ENCODE results near the gene SLC9A7. TPM values are rescaled to one million over a fixed set of nuclear protein-coding genes. Genes with fewer than 3 reads are reported as not detected.

Gene SLC9A7
- total and polyA plus RNA-seq, 2 of the 13 experiments (the other 11 are each of a cell fraction or from before 2014, with no cell fraction given), result 5.8 to 7.2 TPM

DNA sequence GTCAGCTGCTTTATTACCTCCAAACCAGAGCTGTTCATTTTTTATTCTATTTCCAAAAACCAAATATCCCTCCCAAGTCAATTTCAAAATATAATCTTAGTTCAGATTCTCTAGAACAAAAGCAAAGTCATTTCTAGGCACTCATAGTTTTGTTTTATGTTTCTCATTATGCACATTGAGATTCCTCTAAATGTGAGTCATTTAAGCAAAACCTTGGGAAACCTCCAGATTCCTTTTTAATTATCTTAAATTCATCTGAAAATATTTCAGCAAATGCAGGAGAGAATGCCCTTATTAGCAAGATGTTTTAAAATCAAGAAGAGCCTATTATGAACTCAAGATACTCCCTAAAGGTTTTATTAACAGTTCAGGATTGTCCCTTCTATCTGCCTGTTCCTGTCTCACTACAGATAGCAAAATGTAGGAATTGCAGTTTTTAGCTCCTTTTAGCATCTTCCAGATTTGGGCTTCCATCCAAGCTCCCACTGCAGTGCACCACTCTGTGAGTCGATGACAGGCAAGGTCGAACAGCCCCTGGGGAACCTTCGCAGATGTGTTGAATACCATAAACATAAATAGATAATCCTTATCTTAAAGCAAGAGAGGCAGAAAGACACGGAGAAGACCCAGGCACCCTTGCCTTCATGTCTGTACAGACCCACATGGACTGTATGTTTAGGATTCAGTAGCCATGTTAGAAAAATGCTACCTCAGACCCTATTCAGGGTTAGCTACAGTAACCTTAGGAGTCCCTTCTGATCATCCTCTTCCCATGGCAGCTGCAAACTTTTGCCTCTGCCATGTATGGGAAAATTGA is 11.3 kb upstream of the SLC9A7 start:
- no TSS peak for BruUV-seq (replicated peaks)
- H2AFZ ChIP-seq (ENCODE audit: low read length), result no peak overlapping the region

More for the DNA sequence above, 11.3 kb upstream of the SLC9A7 start:
- CTCF ChIA-PET (ENCODE audit: low intra/inter-chr PET ratio, low total read pairs), result no interaction called here
- DNase-seq (ENCODE audit: low spot score) (no peak), FAIRE-seq (no peak), ATAC-seq (no peak)
- H3K36me3 ChIP-seq (replicated peaks in 1 of 2; ENCODE audit: control insufficient read depth in 1 of 2, insufficient read depth in 2 of 2, low read length in 2 of 2), result no peaks in the 10 kb centered on the region
- no peaks in the 10 kb centered on the region for H4K20me1 ChIP-seq (ENCODE audit: insufficient read depth, low read length)
- no peak overlapping the region for H3K4me2 ChIP-seq (ENCODE audit: low read depth, low read length)
- 0% methylated on average over 4 of the region's 4 CpGs for WGBS (ENCODE audit: low lambda C conversion rate)
- intact Hi-C loops (cut with micrococcal nuclease; ENCODE audit: unreplicated experiment) (no loop called here), in situ Hi-C loops (cut with HindIII; ENCODE audit: extremely low pct_ligation_motif_present, low pct_unique_long_range_greater_than_20kb) (no loop called here)
- H3K4me1 ChIP-seq (ENCODE audit: insufficient read depth, low read length), result no peaks in the 10 kb centered on the region
- no peaks in the 10 kb centered on the region for H3K27me3 ChIP-seq (ENCODE audit: control insufficient read depth in 1 of 2, insufficient read depth in 2 of 2, low read length in 2 of 2)
- POLR2A ChIA-PET, result no interaction called here
- no peak overlapping the region for H3K9ac ChIP-seq (ENCODE audit: insufficient read depth, low read depth, low read length)
- no peaks in the 10 kb centered on the region for H3K9me3 ChIP-seq (ENCODE audit: low read length)
- H3K4me3 ChIP-seq (replicated peaks in 1 of 3; ENCODE audit: insufficient read depth in 1 of 3, low read depth in 2 of 3, low read length in 3 of 3), result no peak overlapping the region
- H3K79me2 ChIP-seq (ENCODE audit: insufficient read depth, low read length), result no peaks in the 10 kb centered on the region
- TF ChIP-seq, protein P1, sequence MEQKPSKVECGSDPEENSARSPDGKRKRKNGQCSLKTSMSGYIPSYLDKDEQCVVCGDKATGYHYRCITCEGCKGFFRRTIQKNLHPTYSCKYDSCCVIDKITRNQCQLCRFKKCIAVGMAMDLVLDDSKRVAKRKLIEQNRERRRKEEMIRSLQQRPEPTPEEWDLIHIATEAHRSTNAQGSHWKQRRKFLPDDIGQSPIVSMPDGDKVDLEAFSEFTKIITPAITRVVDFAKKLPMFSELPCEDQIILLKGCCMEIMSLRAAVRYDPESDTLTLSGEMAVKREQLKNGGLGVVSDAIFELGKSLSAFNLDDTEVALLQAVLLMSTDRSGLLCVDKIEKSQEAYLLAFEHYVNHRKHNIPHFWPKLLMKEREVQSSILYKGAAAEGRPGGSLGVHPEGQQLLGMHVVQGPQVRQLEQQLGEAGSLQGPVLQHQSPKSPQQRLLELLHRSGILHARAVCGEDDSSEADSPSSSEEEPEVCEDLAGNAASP (CRISPR knock-in tag; IDR thresholded peaks at IDR 0.05; ENCODE audit: borderline replicate concordance), result no peak
- TF ChIP-seq ZSCAN29 (CRISPR knock-in tag; conservative IDR thresholded peaks at IDR 0.05) (no peak), JARID2 (CRISPR knock-in tag; IDR thresholded peaks at IDR 0.05; ENCODE audit: insufficient replicate concordance) (no peak), ZNF558 (CRISPR knock-in tag; IDR thresholded peaks at IDR 0.05; ENCODE audit: borderline replicate concordance) (no peak), CEBPB (IDR thresholded peaks at IDR 0.05; ENCODE audit: borderline replicate concordance, low read depth, low read length) (no peak), MAZ (IDR thresholded peaks at IDR 0.05; ENCODE audit: borderline replicate concordance, low read depth, low read length) (no peak), MAZ (CRISPR knock-in tag; IDR thresholded peaks at IDR 0.05; ENCODE audit: low read depth) (no peak), ZNF138 (CRISPR knock-in tag; IDR thresholded peaks at IDR 0.05; ENCODE audit: low read depth) (no peak), MEIS1 (CRISPR knock-in tag; IDR thresholded peaks at IDR 0.05; ENCODE audit: borderline replicate concordance) (no peak)
- TF ChIP-seq, protein P2, sequence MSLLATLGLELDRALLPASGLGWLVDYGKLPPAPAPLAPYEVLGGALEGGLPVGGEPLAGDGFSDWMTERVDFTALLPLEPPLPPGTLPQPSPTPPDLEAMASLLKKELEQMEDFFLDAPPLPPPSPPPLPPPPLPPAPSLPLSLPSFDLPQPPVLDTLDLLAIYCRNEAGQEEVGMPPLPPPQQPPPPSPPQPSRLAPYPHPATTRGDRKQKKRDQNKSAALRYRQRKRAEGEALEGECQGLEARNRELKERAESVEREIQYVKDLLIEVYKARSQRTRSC (CRISPR knock-in tag; IDR thresholded peaks at IDR 0.05; ENCODE audit: low read depth), result no peak
- no peak overlapping the region for H3K27ac ChIP-seq (ENCODE audit: extremely low read length, insufficient read depth, low read length)

Data from HepG2 (cell line).